Stimulated activated CD4-positive, alpha-beta T cell treated with anti-CD3 and anti-CD28 coated beads, TNF-alpha, amount 100 ng/mL, for 48 hours (primary cell): ENCODE measurements around the gene PGBD2.
"Not testable (repeated sequence)": the region's sequence is repeated elsewhere in the genome, so short reads cannot be mapped to it uniquely, and the experiment has no call there.

ENCODE experiments used
- DNase-seq, 3 donors: peaks; one replicate each; pipeline ENCODE4 v3.0.0-alpha.2; 2020; ENCODE audit warnings: low read depth in 3 of 3

PGBD2 gene

DNA sequence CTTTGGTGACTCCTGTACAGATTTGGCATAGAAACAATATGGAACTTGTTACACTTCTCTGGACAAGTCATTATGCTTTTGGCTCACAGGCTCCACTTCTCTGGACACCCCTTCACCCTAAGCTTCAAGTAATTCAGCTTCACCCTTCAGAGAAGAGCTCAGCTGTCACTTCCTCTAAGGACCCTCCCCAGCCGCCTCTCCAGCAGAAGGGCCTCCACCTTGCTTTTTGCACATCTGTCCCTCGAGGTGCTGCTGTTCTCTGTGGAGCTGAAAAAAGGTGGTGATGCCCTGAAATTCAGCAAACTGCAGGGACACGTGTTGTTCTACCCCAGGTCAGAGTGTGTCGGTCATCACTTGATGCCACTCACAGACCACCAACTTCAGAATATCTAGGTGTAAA, 19.8 kb downstream of the PGBD2 start:
- not testable (repeated sequence) for DNase-seq

DNA sequence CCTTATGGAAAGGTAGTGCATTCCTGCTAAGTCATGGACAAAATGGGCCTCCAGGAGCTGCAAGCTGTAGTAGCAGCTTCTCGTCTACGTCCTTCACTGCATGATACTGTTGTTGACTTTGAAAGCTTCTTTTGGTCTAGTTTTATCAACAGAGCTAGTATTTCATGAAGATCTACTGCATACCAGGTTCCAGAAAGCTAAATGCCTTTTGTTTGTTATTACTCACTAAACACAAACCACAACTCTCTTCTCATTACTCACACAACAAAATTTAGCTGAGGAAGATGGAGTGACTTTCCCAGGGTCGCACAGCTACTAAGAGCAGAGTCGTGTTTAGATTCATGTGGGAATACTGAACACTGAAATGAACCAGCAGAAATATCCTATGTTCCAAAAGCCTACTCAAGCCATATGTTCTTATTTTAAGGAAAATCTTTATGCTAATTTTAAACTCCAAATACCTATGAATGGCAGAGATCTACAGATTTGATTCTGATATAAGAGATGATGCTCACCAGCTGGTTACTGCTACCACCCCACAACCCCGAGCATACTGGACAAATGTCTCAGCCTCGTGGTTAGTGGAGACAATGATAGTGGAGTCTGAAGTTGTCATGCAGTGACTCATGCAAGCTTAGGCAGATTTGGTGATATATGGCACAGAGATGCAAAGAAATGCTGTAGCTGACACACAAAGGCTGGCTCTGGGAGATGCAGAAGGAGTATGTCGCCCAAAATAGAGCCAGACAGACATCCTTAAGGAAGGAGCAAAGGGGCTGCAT, 20.6 kb downstream of the PGBD2 start:
- DNase-seq = no peak

DNA sequence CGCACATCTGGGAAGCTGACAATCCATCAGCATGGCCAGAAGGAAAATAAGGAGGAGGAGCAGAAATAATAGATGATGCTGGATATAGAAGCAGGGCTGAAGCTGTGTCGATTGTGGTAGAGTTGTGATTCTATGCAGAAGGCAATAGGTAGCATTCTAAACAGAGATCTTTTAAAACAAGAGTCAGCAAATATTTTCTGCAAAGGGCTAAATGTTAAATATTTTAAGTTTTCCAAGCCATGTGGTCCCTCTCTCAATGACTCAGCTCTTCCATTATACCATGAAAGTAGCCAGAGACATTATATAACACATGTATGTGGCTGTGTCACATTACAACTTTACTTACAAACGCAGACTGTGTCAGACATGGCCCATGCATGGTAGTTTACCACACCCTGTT, 21.2 kb downstream of the PGBD2 start:
- DNase-seq = not testable (repeated sequence)

DNA sequence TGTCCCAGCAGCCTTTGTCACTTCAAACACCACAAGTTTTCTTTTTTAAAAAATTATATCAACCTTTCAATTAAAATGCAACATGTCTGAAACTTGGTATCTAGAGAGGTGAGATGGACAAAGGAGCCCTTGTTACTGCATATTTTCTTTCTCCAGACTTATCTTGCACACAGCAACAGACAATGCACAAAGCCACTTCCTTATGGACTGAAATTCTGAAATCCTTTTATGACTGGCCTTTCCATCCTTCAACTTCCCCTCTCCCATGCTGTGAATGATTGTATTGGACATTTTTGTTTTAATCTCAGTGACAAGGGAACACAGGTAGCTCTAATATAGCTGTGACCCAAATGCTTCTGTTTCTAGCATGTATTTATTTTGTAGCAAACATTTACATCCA, 22.1 kb downstream of the PGBD2 start:
- not testable (repeated sequence) for DNase-seq

DNA sequence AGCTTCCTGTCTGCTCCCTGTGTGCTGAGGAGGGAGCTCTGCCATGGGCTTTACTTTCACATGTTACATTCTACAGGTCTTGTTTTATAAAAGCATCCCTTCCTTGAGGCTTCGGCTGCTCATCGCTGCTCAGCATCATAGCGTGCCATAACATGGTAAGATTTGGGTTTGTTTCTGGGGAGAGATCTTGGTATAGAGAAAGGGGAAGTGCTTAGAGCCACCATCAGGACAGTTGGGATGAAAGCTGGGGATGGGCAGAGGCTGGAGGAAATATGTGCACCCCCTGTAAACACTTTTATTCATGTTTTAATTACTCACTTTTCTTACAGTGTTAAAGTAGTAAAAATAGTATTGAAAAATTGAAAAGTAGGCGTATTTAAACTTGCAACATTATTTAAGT, 24.0 kb downstream of the PGBD2 start:
- not testable (repeated sequence) for DNase-seq

DNA sequence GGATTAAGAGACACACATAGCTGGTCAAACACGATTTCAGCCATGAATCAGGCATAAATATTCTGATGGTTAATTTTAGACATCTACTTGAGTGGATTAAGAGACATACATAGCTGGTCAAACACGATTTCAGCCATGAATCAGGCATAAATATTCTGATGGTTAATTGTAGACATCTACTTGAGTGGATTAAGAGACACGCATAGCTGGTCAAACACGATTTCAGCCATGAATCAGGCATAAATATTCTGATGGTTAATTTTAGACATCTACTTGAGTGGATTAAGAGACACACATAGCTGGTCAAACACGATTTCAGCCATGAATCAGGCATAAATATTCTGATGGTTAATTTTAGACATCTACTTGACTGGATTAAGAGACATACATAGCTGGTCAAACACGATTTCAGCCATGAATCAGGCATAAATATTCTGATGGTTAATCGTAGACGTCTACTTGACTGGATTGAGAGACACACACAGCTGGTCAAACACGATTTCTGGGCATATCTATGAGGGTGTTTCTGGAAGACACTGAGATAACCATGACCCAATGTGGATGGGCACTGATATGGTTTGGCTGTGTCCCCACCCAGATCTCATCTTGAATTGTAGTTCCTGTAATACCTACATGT, 32.3 kb downstream of the PGBD2 start:
- not testable (repeated sequence) for DNase-seq

DNA sequence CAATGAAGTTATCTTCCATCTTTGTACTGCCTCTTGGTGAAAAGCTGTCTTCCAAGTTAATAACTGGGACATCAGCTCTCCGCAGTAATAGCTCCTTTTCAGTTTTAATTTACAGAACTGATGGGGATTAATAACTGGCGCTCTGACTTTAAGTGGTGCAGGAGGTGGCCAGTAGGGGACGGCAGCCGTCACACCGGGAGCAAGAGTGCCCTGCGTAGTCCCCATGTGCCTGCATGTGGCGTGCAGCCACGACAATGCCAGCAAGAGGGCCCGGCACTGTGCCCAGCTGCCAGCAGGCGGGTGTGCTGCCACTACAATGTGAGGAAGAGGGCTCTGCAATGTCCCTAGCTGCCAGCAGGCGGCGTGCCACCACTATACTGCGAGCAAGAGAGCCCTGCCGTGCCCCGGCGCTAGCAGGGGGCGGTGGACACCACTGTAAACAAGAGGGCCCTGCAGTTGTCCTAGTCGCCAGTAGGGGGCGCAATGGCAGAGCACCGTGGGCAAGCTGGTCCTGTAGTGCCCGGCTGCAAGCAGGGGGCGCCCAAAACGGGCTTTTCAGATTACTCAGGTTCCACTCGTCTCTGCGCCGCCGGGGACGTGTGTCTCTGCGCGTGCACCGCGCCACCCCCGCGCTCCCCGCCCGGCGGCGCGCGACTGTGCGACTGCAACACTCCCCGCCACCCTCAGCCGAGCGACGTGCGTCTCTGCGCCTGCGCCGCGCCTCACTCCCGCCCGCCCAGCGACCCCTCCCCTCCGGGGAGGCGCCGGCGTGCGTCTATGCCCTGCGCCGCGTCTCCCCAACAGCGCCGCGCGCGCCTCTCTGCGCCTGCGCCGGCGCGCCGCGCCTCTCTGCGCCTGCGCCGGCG, 38.3 kb downstream of the PGBD2 start:
- DNase-seq = not testable (repeated sequence)

DNA sequence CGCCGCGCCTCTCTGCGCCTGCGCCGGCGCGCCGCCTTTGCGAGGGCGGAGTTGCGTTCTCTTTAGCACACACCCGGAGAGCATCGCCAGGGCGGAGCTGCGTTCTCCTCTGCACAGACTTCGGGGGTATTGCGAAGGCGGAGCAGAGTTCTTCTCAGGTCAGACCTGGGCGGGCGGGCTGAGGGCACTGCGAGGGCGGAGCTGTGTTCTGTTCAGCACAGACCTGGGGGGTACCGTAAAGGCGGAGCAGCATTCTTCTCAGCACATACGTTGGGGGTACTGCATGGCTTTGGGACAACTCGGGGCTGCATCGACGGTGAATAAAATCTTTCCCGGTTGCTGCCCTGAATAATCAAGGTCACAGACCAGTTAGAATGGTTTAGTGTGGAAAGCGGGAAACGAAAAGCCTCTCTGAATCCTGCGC, 39.0 kb downstream of the PGBD2 start:
- not testable (repeated sequence) for DNase-seq

DNA sequence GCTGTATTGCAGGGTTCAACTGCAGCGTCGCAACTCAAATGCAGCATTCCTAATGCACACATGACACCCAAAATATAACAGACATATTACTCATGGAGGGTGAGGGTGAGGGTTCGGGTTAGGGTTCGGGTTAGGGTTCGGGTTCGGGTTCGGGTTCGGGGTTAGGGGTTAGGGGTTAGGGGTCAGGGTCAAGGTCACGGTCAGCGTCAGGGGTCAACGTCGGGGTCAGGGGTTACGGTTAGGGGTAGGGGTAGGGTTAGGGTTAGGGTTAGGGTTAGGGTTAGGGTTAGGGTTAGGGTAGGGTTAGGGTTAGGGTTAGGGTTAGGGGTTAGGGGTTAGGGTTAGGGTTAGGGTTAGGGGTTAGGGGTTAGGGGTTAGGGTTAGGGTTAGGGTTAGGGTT, 39.4 kb downstream of the PGBD2 start:
- not testable (repeated sequence) for DNase-seq

DNA sequence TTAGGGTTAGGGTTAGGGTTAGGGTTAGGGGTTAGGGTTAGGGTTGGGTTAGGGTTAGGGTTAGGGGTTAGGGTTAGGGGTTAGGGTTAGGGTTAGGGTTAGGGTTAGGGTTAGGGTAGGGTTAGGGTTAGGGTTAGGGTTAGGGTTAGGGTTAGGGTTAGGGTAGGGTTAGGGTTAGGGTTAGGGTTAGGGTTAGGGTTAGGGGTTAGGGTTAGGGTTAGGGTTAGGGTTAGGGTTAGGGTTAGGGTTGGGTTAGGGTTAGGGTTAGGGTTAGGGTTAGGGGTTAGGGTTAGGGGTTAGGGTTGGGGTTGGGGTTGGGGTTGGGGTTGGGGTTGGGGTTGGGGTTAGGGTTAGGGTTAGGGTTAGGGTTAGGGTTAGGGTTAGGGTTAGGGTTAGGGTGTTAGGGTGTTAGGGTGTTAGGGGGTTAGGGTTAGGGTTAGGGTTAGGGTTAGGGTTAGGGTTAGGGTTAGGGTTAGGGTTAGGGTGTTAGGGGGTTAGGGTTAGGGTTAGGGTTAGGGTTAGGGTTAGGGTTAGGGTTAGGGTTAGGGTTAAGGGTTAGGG, 39.9 kb downstream of the PGBD2 start:
- not testable (repeated sequence) for DNase-seq
